CD8-positive, alpha-beta memory T cell (primary cell): Measurements from ENCODE around the gene COPE. TPM values are rescaled to one million over a fixed set of nuclear protein-coding genes. Genes with fewer than 3 reads are reported as not detected.

Source experiments
- CTCF ChIA-PET: fragments of 350-600 bp; sonication (Branson Sonifier 250); formaldehyde crosslinking; loops from one replicate; lab custom pipeline; 2021; ENCODE audit warnings: antibody characterized with exemption; lab: Charles Lee
- POLR2A ChIA-PET: fragments of 350-600 bp; sonication (Branson Sonifier 250); formaldehyde crosslinking; loops from one replicate; lab custom pipeline; 2021; ENCODE audit warnings: antibody characterized with exemption; lab: Charles Lee
- DNase-seq, 5 donors: peaks; one replicate each; pipeline versions ENCODE4 v3.0.0 to v3.0.0-alpha.2; 2020 to 2022; ENCODE audit warnings: mixed read lengths in 1 of 5
- H3K27ac ChIP-seq: one replicate; pipeline ENCODE4 v1.7.0; 2013; ENCODE audit warnings: low read depth, mild to moderate bottlenecking, low read length, moderate library complexity
- H3K27me3 ChIP-seq: 2 replicates; pipeline ENCODE4 v1.7.0; 2013; ENCODE audit warnings: low read length, mild to moderate bottlenecking; ENCODE audit not compliant: insufficient read depth, poor library complexity, severe bottlenecking
- H3K36me3 ChIP-seq: 2 replicates; pipeline ENCODE4 v1.7.0; 2013; ENCODE audit warnings: mild to moderate bottlenecking, low read length, moderate library complexity; ENCODE audit not compliant: insufficient read depth
- H3K4me1 ChIP-seq: 2 replicates; pipeline ENCODE4 v1.7.0; 2013; ENCODE audit warnings: mild to moderate bottlenecking, low read length, moderate library complexity; ENCODE audit not compliant: insufficient read depth
- H3K4me3 ChIP-seq: 2 replicates; pipeline ENCODE4 v1.7.0; 2013; ENCODE audit warnings: mild to moderate bottlenecking, low read length
- H3K9me3 ChIP-seq: 2 replicates; pipeline ENCODE4 v1.7.0; 2013; ENCODE audit warnings: mild to moderate bottlenecking, low read length
- H3K27ac Mint-ChIP-seq, 8 donors: one replicate each; pipeline ENCODE4 v1.8.0; 2020 to 2021; ENCODE audit warnings: mixed read lengths in 8 of 8, mild to moderate bottlenecking in 6 of 8, inconsistent platforms in 3 of 8, moderate library complexity in 3 of 8
- H3K27me3 Mint-ChIP-seq, 2 donors: one replicate each; pipeline ENCODE4 v1.8.0; 2020 to 2021; ENCODE audit warnings: mixed read lengths in 2 of 2, mild to moderate bottlenecking in 1 of 2, moderate library complexity in 1 of 2
- H3K36me3 Mint-ChIP-seq, 3 donors: one replicate each; pipeline ENCODE4 v1.8.0; 2020 to 2021; ENCODE audit warnings: mixed read lengths in 3 of 3, inconsistent platforms in 1 of 3, mild to moderate bottlenecking in 1 of 3
- H3K4me1 Mint-ChIP-seq, 3 donors: one replicate each; pipeline ENCODE4 v1.8.0; 2020 to 2021; ENCODE audit warnings: mixed read lengths in 3 of 3, inconsistent platforms in 1 of 3, mild to moderate bottlenecking in 1 of 3
- H3K4me3 Mint-ChIP-seq, 7 donors: one replicate each; pipeline ENCODE4 v1.8.0; 2020 to 2021; ENCODE audit warnings: mixed read lengths in 7 of 7, mild to moderate bottlenecking in 6 of 7, moderate library complexity in 4 of 7, inconsistent platforms in 2 of 7
- H3K9me3 Mint-ChIP-seq, 5 donors: one replicate each; pipeline ENCODE4 v1.8.0; 2020 to 2022; ENCODE audit warnings: mixed read lengths in 5 of 5, mild to moderate bottlenecking in 3 of 5, moderate library complexity in 2 of 5, inconsistent platforms in 1 of 5
- polyA plus RNA-seq: library from polyadenylated mRNA; unstranded; fragments of 300-500 nt; fragmentation: Illumina TruSeq; gene quantifications from one replicate; pipeline ENCODE4 v1.2.3, GENCODE V29; 2021
- total RNA-seq, 2 experiments: library from RNA; stranded (reverse); gene quantifications; one replicate each; pipeline ENCODE4 v1.2.3, GENCODE V29; 2021

Gene COPE
- total RNA-seq (100 to 1,000 TPM; 177 to 184 TPM), polyA plus RNA-seq (300 TPM)

DNA sequence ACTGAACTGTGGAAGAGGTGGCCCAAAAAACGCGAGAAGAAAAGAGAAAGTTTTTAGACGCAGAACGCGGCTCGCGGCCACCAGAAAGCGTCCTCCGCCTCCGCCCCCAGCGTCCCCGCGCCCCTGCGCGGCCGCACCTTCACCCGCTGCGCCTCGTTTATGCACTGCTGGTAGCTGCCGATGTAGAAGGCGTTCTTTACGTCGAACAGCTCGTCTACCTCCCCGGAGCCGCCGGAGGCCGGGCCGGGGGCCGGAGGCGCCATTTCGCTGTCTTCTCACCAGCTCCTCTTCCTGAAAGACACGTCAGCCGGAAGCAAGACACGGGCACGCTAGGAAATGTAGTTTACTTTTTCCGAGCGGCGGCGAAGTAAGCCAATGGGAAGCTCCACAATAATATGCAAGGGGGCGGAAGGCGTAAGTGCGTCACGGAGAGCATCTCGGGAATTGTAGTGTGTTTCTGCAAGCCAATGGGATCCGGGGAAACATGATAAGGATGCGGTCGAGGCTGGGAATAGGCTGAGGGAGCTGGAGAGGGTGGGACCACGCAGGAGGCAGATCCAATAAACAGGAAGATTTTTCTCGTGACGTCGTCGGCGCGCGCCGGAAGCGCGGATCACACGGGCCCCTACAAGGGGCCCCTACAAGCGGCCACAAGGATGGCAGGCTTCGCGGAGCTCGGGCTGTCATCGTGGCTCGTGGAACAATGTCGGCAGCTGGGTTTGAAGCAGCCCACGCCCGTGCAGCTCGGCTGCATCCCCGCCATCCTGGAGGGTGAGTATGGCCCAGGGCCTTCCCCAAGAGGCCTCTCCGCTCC is at the start of gene COPE, which contains the start of gene DDX49:
COPE (minus strand) TSS at position 302 of the 814 bp plus-strand sequence; CDS start at position 263, 39 bp downstream.
DDX49 (plus strand) TSS at position 630 of the 814 bp plus-strand sequence; CDS start at position 657, 27 bp downstream.
- Mint-ChIP-seq H3K4me3 (peak within 1 kb of the TSS; percentile 85 to 97 (median 95)), H3K27me3 (no peaks in the 10 kb centered on the region), H3K4me1 (peaks cover 37 to 50% (median 43%) of the 10 kb centered on the region in 3 donors), H3K27ac (peak within 1 kb of the TSS; percentile 64 to 99 (median 96)), H3K36me3 (peaks cover under 1 to 65% (median 5%) of the 10 kb centered on the region in 3 donors), H3K9me3 (no peaks in the 10 kb centered on the region)
- peak within 1 kb of the TSS; percentile 94 for H3K4me3 ChIP-seq
- H3K27me3 ChIP-seq: no peaks in the 10 kb centered on the region
- POLR2A ChIA-PET: interaction anchor here (0.5 to 1.5 kb wide), 10 partner anchors 18 to 1060 kb away, joined by 3 to 12 read pairs (median 7); partner anchors contain the start of genes JUND, KXD1, REX1BD and RPL18A
- H3K36me3 ChIP-seq: peaks cover 17% of the 10 kb centered on the region
- CTCF ChIA-PET: interaction anchor here (0.8 to 1.4 kb wide), 6 partner anchors 9 to 398 kb away, joined by 3 to 6 read pairs (median 4); partner anchors contain the start of gene ELL
- H3K4me1 ChIP-seq: peaks cover 25% of the 10 kb centered on the region
- peak; percentile 91 to 99 (median 98) for DNase-seq
- H3K27ac ChIP-seq: peak within 1 kb of the TSS; percentile 94
- H3K9me3 ChIP-seq: no peaks in the 10 kb centered on the region

DNA sequence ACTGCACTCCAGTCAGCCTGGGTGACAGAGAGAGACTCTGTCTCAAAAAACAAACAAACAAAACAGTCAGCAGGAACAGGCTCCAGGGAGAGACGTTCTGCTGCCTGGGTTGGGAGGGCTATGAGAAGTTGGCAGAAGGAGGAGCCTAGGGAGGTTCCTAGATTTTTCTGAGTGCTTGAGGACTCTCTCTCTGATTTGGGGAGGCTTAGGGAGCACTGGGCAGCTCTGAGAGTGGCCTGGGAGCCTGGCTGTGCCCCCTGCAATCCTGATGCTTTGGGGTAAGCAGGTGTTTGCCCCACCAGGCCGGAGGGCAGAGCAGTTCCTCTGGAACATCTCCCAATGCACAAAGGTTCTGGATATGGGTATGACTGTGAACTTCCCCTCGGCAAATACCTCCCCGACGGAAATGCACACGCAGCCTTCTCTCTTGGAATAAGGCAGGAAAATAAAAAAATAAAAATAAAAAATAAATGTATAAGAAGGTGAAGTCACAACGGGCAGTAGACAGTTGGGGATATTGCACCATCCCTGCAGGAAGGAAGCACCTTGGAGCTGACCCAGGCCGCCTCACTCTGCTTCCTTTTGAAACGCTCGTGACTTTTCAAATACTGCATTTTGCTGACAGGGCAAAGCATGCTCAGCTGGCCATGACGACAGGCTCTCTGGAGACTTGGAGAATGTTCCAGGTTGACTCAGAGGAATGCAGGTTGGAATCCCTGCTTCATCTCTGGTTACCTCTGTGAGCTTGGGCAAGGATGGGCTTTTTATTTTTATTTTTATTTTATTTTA is 48.4 kb upstream of the COPE start:
- CTCF ChIA-PET: no interaction called here
- no peaks in the 10 kb centered on the region for H3K27me3 ChIP-seq

DNA sequence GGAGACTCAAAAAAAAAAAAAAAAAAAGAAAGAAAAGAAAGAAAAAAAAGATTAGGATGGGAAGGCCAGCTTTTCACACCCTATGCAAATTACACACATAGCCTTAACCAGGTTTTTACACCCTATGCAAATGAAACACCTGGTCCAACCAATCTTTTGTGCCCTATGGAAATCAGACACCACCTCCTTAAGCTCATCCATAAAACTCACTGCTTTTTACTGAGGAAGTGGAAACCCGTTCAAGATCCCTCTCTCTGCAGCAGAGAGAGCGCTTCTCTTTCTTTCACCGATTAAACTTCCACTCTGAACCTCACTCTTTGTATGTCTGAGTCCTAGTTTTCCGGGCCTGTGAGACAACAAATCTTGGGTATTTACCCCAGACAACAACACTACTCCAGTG is 47.1 kb upstream of the COPE start:
- Histone ChIP-seq H3K27ac (no peak overlapping the region), H3K4me3 (no peak overlapping the region), H3K36me3 (no peaks in the 10 kb centered on the region), H3K27me3 (no peaks in the 10 kb centered on the region), H3K9me3 (no peaks in the 10 kb centered on the region), H3K4me1 (no peaks in the 10 kb centered on the region)
- H3K36me3 Mint-ChIP-seq: no peaks in the 10 kb centered on the region
- no peak for DNase-seq
- H3K27ac Mint-ChIP-seq: no peak overlapping the region
- H3K9me3 Mint-ChIP-seq: peaks cover 0 to 3% (median 2%) of the 10 kb centered on the region in 5 donors
- ChIA-PET CTCF (no interaction called here), POLR2A (no interaction called here)
- H3K4me1 Mint-ChIP-seq: peaks cover 2 to 12% (median 8%) of the 10 kb centered on the region in 3 donors
- no peak overlapping the region for H3K4me3 Mint-ChIP-seq
- H3K27me3 Mint-ChIP-seq: peaks cover 22 to 25% of the 10 kb centered on the region in 2 donors

More for the DNA sequence above, 48.4 kb upstream of the COPE start:
- no peak overlapping the region for H3K4me3 ChIP-seq
- no peaks in the 10 kb centered on the region for H3K9me3 ChIP-seq
- no peak for DNase-seq
- Mint-ChIP-seq H3K36me3 (no peaks in the 10 kb centered on the region), H3K27me3 (peaks cover 18 to 26% of the 10 kb centered on the region in 2 donors), H3K4me1 (no peaks in the 10 kb centered on the region), H3K4me3 (no peak overlapping the region), H3K9me3 (peaks cover 0 to 3% (median 0%) of the 10 kb centered on the region in 5 donors), H3K27ac (no peak overlapping the region)
- no peak overlapping the region for H3K27ac ChIP-seq
- H3K36me3 ChIP-seq: no peaks in the 10 kb centered on the region
- H3K4me1 ChIP-seq: no peaks in the 10 kb centered on the region
- POLR2A ChIA-PET: no interaction called here

DNA sequence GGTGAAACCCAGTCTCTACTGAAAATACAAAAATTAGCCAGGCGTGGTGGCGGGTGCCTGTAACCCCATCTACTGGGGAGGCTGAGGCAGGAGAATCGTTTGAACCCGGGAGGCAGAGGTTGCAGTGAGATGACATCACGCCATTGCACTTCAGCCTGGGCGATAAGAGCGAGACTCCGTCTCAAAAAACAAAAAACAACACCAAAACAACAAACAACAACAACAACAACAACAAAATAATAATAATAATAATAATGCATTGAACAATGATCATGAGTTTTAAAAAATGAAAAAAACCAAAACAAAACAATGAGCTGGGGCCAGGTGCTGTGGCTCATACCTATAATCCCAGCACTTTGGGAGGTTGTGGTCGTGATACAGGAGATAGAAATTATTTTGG is 44.9 kb upstream of the COPE start:
- no peak overlapping the region for H3K4me3 ChIP-seq
- H3K27me3 ChIP-seq: no peaks in the 10 kb centered on the region
- CTCF ChIA-PET: no interaction called here
- POLR2A ChIA-PET: no interaction called here
- DNase-seq: no peak
- no peak overlapping the region for H3K27ac ChIP-seq
- Mint-ChIP-seq H3K4me1 (peaks cover 2 to 13% (median 10%) of the 10 kb centered on the region in 3 donors), H3K4me3 (no peak overlapping the region), H3K36me3 (no peaks in the 10 kb centered on the region), H3K9me3 (peaks cover 0 to 3% (median 2%) of the 10 kb centered on the region in 5 donors), H3K27me3 (peaks cover 21 to 23% of the 10 kb centered on the region in 2 donors), H3K27ac (no peak overlapping the region)
- H3K36me3 ChIP-seq: no peaks in the 10 kb centered on the region
- H3K4me1 ChIP-seq: no peaks in the 10 kb centered on the region
- H3K9me3 ChIP-seq: no peaks in the 10 kb centered on the region

DNA sequence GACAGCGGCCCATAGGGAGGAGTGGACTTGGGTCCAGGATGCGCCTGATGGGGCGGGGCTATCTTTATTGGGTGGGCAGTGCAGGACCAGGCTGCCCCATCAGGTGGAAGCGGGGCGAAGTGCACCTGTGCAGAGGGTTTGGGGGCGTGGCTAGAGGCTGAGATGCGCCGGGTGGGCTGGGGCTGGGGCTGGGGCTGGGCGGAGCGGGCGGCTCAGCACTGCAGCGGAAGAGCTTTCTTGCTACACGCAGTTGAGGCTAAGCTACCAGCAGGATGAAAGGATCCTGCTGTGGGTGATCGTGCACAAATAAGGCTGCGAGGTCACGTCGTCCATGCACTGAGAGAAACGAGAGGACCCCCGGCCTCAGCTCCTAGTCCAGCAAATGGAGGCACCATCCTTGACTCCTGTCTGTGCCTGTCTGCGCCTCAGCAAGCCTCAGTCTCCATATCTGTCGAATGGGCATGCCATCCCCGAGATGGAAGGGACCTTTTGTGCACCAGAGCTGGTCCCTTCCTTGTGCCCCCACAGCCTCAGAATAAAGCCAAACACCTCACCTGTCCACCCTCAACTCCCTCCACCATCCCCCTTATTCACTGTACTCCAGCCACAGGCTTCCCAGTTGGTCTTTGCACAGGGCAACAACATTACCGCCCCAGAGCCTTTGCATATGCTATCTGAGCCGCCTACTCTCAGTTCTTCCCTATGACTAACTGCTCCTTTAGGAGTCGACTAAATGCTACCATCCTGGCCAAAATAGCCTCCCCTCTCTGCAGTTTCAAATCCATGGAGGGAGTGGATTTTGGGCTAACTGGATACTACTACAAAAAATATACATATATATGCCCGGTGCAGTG is 42.8 kb upstream of the COPE start:
- CTCF ChIA-PET: no interaction called here
- no peaks in the 10 kb centered on the region for H3K9me3 ChIP-seq
- Mint-ChIP-seq H3K36me3 (no peaks in the 10 kb centered on the region), H3K9me3 (peaks cover 0 to 2% (median 0%) of the 10 kb centered on the region in 5 donors), H3K27me3 (peaks cover 14 to 16% of the 10 kb centered on the region in 2 donors), H3K27ac (no peak overlapping the region), H3K4me3 (peak overlapping the region in 2 of 7 donors; percentile 14 to 44), H3K4me1 (peaks cover 2 to 13% (median 10%) of the 10 kb centered on the region in 3 donors)
- H3K27ac ChIP-seq: no peak overlapping the region
- H3K27me3 ChIP-seq: no peaks in the 10 kb centered on the region
- H3K4me1 ChIP-seq: no peaks in the 10 kb centered on the region
- DNase-seq: peak in 1 of 5 donors; percentile 11
- no peak overlapping the region for H3K4me3 ChIP-seq
- H3K36me3 ChIP-seq: no peaks in the 10 kb centered on the region
- POLR2A ChIA-PET: no interaction called here

DNA sequence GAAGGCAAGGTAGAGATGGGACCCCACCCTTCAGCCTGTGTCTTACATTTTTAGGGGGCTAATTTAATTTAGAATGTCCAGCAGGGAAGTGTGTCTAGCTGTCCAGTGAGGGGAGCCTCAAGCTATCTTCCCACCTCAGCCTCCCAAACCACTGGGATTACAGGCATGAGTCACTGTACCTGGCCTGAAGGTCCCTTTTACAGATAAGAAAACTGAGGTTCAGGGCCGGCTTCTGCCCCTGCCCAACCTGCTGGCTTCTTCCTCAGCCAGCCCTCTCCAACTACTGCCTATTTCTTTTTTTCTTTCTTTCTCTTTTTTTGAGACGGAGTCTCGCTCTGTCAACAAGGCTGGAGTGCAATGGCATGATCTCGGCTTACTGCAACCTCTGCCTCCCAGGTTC is 41.2 kb upstream of the COPE start:
- Histone ChIP-seq H3K4me3 (no peak overlapping the region), H3K4me1 (no peaks in the 10 kb centered on the region), H3K36me3 (no peaks in the 10 kb centered on the region), H3K27ac (no peak overlapping the region), H3K27me3 (no peaks in the 10 kb centered on the region), H3K9me3 (no peaks in the 10 kb centered on the region)
- POLR2A ChIA-PET: no interaction called here
- CTCF ChIA-PET: no interaction called here
- Mint-ChIP-seq H3K36me3 (no peaks in the 10 kb centered on the region), H3K4me1 (peaks cover 2 to 13% (median 10%) of the 10 kb centered on the region in 3 donors), H3K9me3 (peaks cover 0 to 2% (median 0%) of the 10 kb centered on the region in 5 donors), H3K4me3 (no peak overlapping the region), H3K27me3 (peaks cover 10 to 14% of the 10 kb centered on the region in 2 donors), H3K27ac (no peak overlapping the region)
- DNase-seq: no peak

DNA sequence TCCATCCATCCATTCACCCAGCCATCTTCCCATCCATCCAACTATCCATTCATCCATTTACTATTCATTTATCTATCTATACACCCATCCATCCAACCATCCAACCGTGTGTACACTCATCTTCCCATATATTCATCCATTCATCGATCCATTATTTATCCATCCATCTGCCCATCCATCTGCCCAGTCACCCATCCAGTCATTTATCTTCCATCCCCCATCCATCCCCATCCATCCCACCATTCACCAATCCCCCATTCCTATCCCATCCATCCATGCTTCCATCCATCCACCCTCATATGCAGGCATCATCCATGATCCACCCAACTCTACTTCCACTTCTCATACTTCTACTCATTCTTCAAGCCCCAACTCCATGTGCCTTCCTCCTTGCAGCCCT is 35.9 kb upstream of the COPE start:
- no peak overlapping the region for H3K4me3 ChIP-seq
- H3K9me3 ChIP-seq: no peaks in the 10 kb centered on the region
- Mint-ChIP-seq H3K9me3 (no peaks in the 10 kb centered on the region), H3K4me1 (no peaks in the 10 kb centered on the region), H3K4me3 (no peak overlapping the region), H3K27ac (no peak overlapping the region), H3K27me3 (peaks cover 2 to 3% of the 10 kb centered on the region in 2 donors), H3K36me3 (no peaks in the 10 kb centered on the region)
- H3K36me3 ChIP-seq: no peaks in the 10 kb centered on the region
- ChIA-PET CTCF (no interaction called here), POLR2A (no interaction called here)
- no peaks in the 10 kb centered on the region for H3K27me3 ChIP-seq
- H3K4me1 ChIP-seq: no peaks in the 10 kb centered on the region
- no peak for DNase-seq
- H3K27ac ChIP-seq: no peak overlapping the region
